Immature natural killer cell (primary cell): ENCODE measurements around the gene PTPRK. TPM values are rescaled to one million over a fixed set of nuclear protein-coding genes. Genes with fewer than 3 reads are reported as not detected.
"Not testable (repeated sequence)": the region's sequence is repeated elsewhere in the genome, so short reads cannot be mapped to it uniquely, and the experiment has no call there.

Source experiments
- DNase-seq, 3 donors: peaks; one replicate each; pipeline ENCODE4 v3.0.0; 2022; ENCODE audit warnings: mixed read lengths in 1 of 3
- H3K27ac Mint-ChIP-seq, 6 donors: one replicate each; pipeline ENCODE4 v1.8.0; 2020; ENCODE audit warnings: mixed read lengths in 6 of 6, mild to moderate bottlenecking in 5 of 6, inconsistent platforms in 4 of 6, moderate library complexity in 3 of 6
- H3K27me3 Mint-ChIP-seq, 3 donors: one replicate each; pipeline ENCODE4 v1.8.0; 2020 to 2021; ENCODE audit warnings: low read depth in 3 of 3, mild to moderate bottlenecking in 3 of 3, mixed read lengths in 3 of 3, moderate library complexity in 3 of 3, inconsistent platforms in 1 of 3
- H3K36me3 Mint-ChIP-seq, 3 donors: one replicate each; pipeline ENCODE4 v1.8.0; 2020; ENCODE audit warnings: mixed read lengths in 3 of 3, inconsistent platforms in 2 of 3, mild to moderate bottlenecking in 2 of 3
- H3K4me1 Mint-ChIP-seq, 2 donors: one replicate each; pipeline ENCODE4 v1.8.0; 2020; ENCODE audit warnings: inconsistent platforms in 2 of 2, mild to moderate bottlenecking in 2 of 2, mixed read lengths in 2 of 2, moderate library complexity in 1 of 2
- H3K4me3 Mint-ChIP-seq, 5 donors: one replicate each; pipeline ENCODE4 v1.8.0; 2020; ENCODE audit warnings: mild to moderate bottlenecking in 5 of 5, mixed read lengths in 5 of 5, inconsistent platforms in 3 of 5, moderate library complexity in 3 of 5
- H3K9me3 Mint-ChIP-seq, 6 donors: one replicate each; pipeline ENCODE4 v1.8.0; 2020; ENCODE audit warnings: mild to moderate bottlenecking in 6 of 6, mixed read lengths in 6 of 6, inconsistent platforms in 4 of 6, moderate library complexity in 3 of 6
- polyA plus RNA-seq, 3 donors: library from polyadenylated mRNA; unstranded; fragments of 300-500 nt; fragmentation: Illumina TruSeq; gene quantifications; one replicate each; pipeline ENCODE4 v1.2.3, GENCODE V29; 2021

Gene PTPRK
- polyA plus RNA-seq, 3 donors from 2014 or later, result not detected

- Mint-ChIP-seq H3K27me3 (peaks cover 0 to 3% (median 2%) of the 10 kb centered on the region in 3 donors), H3K4me1 (no peaks in the 10 kb centered on the region), H3K27ac (no peak overlapping the region), H3K9me3 (peaks cover 0 to 4% (median 0%) of the 10 kb centered on the region in 6 donors), H3K36me3 (no peaks in the 10 kb centered on the region), H3K4me3 (no peak overlapping the region)
- no peak for DNase-seq
Measured at GRCh38 chr6:128471907-128472306, 48.5 kb downstream of the PTPRK start.

GRCh38 chr6:128465368-128466343, 54.7 kb downstream of the PTPRK start:
- DNase-seq, result no peak
- Mint-ChIP-seq H3K9me3 (peaks cover 0 to 5% (median 0%) of the 10 kb centered on the region in 6 donors), H3K4me1 (no peaks in the 10 kb centered on the region), H3K27me3 (peaks cover 0 to 5% (median 0%) of the 10 kb centered on the region in 3 donors), H3K36me3 (no peaks in the 10 kb centered on the region), H3K27ac (no peak overlapping the region), H3K4me3 (no peak overlapping the region)

GRCh38 chr6:128464790-128465189, 55.6 kb downstream of the PTPRK start:
- Mint-ChIP-seq H3K9me3 (peaks cover 0 to 5% (median 0%) of the 10 kb centered on the region in 6 donors), H3K27ac (no peak overlapping the region), H3K36me3 (no peaks in the 10 kb centered on the region), H3K4me1 (no peaks in the 10 kb centered on the region), H3K27me3 (peaks cover 0 to 5% (median 0%) of the 10 kb centered on the region in 3 donors), H3K4me3 (no peak overlapping the region)
- no peak for DNase-seq

- H3K27ac Mint-ChIP-seq, result no peak overlapping the region
Measured at GRCh38 chr6:128463942-128464341, 56.5 kb downstream of the PTPRK start.

GRCh38 chr6:128461501-128461900, 58.9 kb downstream of the PTPRK start:
- Mint-ChIP-seq H3K27ac (no peak overlapping the region), H3K27me3 (peaks cover 0 to 2% (median 0%) of the 10 kb centered on the region in 3 donors), H3K9me3 (peaks cover 0 to 5% (median 0%) of the 10 kb centered on the region in 6 donors), H3K4me3 (no peak overlapping the region), H3K4me1 (no peaks in the 10 kb centered on the region), H3K36me3 (no peaks in the 10 kb centered on the region)
- DNase-seq, result no peak

More at GRCh38 chr6:128463942-128464341, 56.5 kb downstream of the PTPRK start:
- peaks cover 0 to 5% (median 0%) of the 10 kb centered on the region in 6 donors for H3K9me3 Mint-ChIP-seq
- no peak for DNase-seq
- H3K4me1 Mint-ChIP-seq, result no peaks in the 10 kb centered on the region
- no peak overlapping the region for H3K4me3 Mint-ChIP-seq
- peaks cover 0 to 5% (median 0%) of the 10 kb centered on the region in 3 donors for H3K27me3 Mint-ChIP-seq
- H3K36me3 Mint-ChIP-seq, result no peaks in the 10 kb centered on the region

- H3K36me3 Mint-ChIP-seq, result no peaks in the 10 kb centered on the region
- no peak overlapping the region for H3K4me3 Mint-ChIP-seq
- no peaks in the 10 kb centered on the region for H3K9me3 Mint-ChIP-seq
- no peaks in the 10 kb centered on the region for H3K4me1 Mint-ChIP-seq
- H3K27me3 Mint-ChIP-seq, result peaks cover 0 to 2% (median 1%) of the 10 kb centered on the region in 3 donors
- no peak overlapping the region for H3K27ac Mint-ChIP-seq
- no peak for DNase-seq
Measured at GRCh38 chr6:128456510-128457230, 63.7 kb downstream of the PTPRK start.

GRCh38 chr6:128455959-128456358, 64.4 kb downstream of the PTPRK start:
- no peak overlapping the region for H3K27ac Mint-ChIP-seq
- no peak for DNase-seq
- no peak overlapping the region for H3K4me3 Mint-ChIP-seq
- H3K36me3 Mint-ChIP-seq, result no peaks in the 10 kb centered on the region
- no peaks in the 10 kb centered on the region for H3K4me1 Mint-ChIP-seq
- H3K9me3 Mint-ChIP-seq, result no peaks in the 10 kb centered on the region
- H3K27me3 Mint-ChIP-seq, result peaks cover 0 to 2% (median 0%) of the 10 kb centered on the region in 3 donors

GRCh38 chr6:128452713-128453112, 67.7 kb downstream of the PTPRK start:
- Mint-ChIP-seq H3K9me3 (no peaks in the 10 kb centered on the region), H3K27me3 (peaks cover 0 to 4% (median 0%) of the 10 kb centered on the region in 3 donors), H3K27ac (no peak overlapping the region), H3K36me3 (no peaks in the 10 kb centered on the region), H3K4me1 (no peaks in the 10 kb centered on the region), H3K4me3 (no peak overlapping the region)
- DNase-seq, result no peak

- Mint-ChIP-seq H3K4me1 (no peaks in the 10 kb centered on the region), H3K4me3 (no peak overlapping the region), H3K27ac (no peak overlapping the region), H3K36me3 (no peaks in the 10 kb centered on the region), H3K9me3 (peaks cover 0 to 3% (median 0%) of the 10 kb centered on the region in 6 donors), H3K27me3 (peaks cover 1 to 3% (median 2%) of the 10 kb centered on the region in 3 donors)
- no peak for DNase-seq
Measured at GRCh38 chr6:128446497-128446896, 73.9 kb downstream of the PTPRK start.

- H3K4me3 Mint-ChIP-seq, result no peak overlapping the region
- no peak for DNase-seq
- no peaks in the 10 kb centered on the region for H3K4me1 Mint-ChIP-seq
- H3K36me3 Mint-ChIP-seq, result no peaks in the 10 kb centered on the region
- H3K27ac Mint-ChIP-seq, result no peak overlapping the region
- peaks cover 0 to 3% (median 0%) of the 10 kb centered on the region in 6 donors for H3K9me3 Mint-ChIP-seq
- peaks cover 0 to 3% (median 1%) of the 10 kb centered on the region in 3 donors for H3K27me3 Mint-ChIP-seq
Measured at GRCh38 chr6:128443553-128443952, 76.8 kb downstream of the PTPRK start.

- no peak overlapping the region for H3K4me3 Mint-ChIP-seq
- H3K27me3 Mint-ChIP-seq, result peaks cover 0 to 5% (median 3%) of the 10 kb centered on the region in 3 donors
- no peak overlapping the region for H3K27ac Mint-ChIP-seq
- H3K9me3 Mint-ChIP-seq, result peaks cover 0 to 3% (median 0%) of the 10 kb centered on the region in 6 donors
- no peaks in the 10 kb centered on the region for H3K4me1 Mint-ChIP-seq
- no peak for DNase-seq
- H3K36me3 Mint-ChIP-seq, result no peaks in the 10 kb centered on the region
Measured at GRCh38 chr6:128439627-128440026, 80.8 kb downstream of the PTPRK start.

- no peak for DNase-seq
- Mint-ChIP-seq H3K27ac (no peak overlapping the region), H3K36me3 (no peaks in the 10 kb centered on the region), H3K9me3 (peaks cover 0 to 7% (median 0%) of the 10 kb centered on the region in 6 donors), H3K4me1 (no peaks in the 10 kb centered on the region), H3K4me3 (no peak overlapping the region), H3K27me3 (peaks cover 0 to 5% (median 2%) of the 10 kb centered on the region in 3 donors)
Measured at GRCh38 chr6:128438393-128438792, 82.0 kb downstream of the PTPRK start.

GRCh38 chr6:128437685-128438084, 82.7 kb downstream of the PTPRK start:
- DNase-seq, result no peak
- Mint-ChIP-seq H3K36me3 (no peaks in the 10 kb centered on the region), H3K27me3 (peaks cover 0 to 5% (median 2%) of the 10 kb centered on the region in 3 donors), H3K4me1 (no peaks in the 10 kb centered on the region), H3K4me3 (no peak overlapping the region), H3K27ac (no peak overlapping the region), H3K9me3 (peaks cover 0 to 4% (median 0%) of the 10 kb centered on the region in 6 donors)

GRCh38 chr6:128434752-128435151, 85.6 kb downstream of the PTPRK start:
- not testable (repeated sequence) for H3K4me1 Mint-ChIP-seq, H3K9me3 Mint-ChIP-seq, H3K4me3 Mint-ChIP-seq, H3K27ac Mint-ChIP-seq, H3K27me3 Mint-ChIP-seq, DNase-seq, H3K36me3 Mint-ChIP-seq
